Measurements from ENCODE around the gene TFDP1. TPM values are rescaled to one million over a fixed set of nuclear protein-coding genes. Genes with fewer than 3 reads are reported as not detected.

Gene TFDP1
- total RNA-seq, 1 experiment from 2014 or later: 107 TPM

DNA sequence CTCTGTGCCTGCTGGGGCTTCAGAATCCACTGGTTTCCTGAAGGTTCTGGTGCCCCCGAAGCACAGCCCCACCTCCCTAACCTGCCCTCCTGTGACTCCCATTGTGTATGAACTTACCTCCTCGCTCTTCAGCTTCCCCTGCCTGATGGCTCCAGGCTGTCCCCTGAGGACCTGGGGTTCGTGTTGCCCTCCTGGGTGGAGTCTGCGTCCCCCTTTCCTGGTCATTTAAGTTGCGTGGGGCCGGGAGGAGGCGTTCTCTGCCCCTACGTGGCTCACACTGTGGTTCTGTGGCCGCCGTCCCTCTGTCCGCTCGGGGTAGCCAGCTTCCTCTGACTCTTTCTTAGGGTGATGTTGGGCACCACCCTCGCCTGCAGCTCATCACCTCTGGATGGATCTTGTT is 13.9 kb downstream of the TFDP1 start:
- no peak overlapping the region for H2AFZ ChIP-seq
- H3K9me3 ChIP-seq (ENCODE audit: insufficient read depth, low read depth): no peaks in the 10 kb centered on the region
- no peaks in the 10 kb centered on the region for H3K9me2 ChIP-seq (ENCODE audit: insufficient read depth)
- peaks cover 84% of the 10 kb centered on the region for H4K20me1 ChIP-seq (ENCODE audit: insufficient read depth)
- BruUV-seq (replicated peaks): no TSS peak
- CTCF ChIA-PET: no interaction called here
- no peak overlapping the region for H3K27ac ChIP-seq
- H3K4me2 ChIP-seq: no peak overlapping the region
- TF ChIP-seq EZH2 (IDR thresholded peaks at IDR 0.05; ENCODE audit: low read depth): no peak
- TF ChIP-seq, protein P1, sequence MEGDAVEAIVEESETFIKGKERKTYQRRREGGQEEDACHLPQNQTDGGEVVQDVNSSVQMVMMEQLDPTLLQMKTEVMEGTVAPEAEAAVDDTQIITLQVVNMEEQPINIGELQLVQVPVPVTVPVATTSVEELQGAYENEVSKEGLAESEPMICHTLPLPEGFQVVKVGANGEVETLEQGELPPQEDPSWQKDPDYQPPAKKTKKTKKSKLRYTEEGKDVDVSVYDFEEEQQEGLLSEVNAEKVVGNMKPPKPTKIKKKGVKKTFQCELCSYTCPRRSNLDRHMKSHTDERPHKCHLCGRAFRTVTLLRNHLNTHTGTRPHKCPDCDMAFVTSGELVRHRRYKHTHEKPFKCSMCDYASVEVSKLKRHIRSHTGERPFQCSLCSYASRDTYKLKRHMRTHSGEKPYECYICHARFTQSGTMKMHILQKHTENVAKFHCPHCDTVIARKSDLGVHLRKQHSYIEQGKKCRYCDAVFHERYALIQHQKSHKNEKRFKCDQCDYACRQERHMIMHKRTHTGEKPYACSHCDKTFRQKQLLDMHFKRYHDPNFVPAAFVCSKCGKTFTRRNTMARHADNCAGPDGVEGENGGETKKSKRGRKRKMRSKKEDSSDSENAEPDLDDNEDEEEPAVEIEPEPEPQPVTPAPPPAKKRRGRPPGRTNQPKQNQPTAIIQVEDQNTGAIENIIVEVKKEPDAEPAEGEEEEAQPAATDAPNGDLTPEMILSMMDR (conservative IDR thresholded peaks at IDR 0.05): no peak
- POLR2A ChIA-PET (ENCODE audit: unreplicated experiment): no interaction called here
- no peak for DNase-seq
- H3K27me3 ChIP-seq (ENCODE audit: insufficient read depth, low read depth): no peaks in the 10 kb centered on the region
- intact Hi-C loops (cut with micrococcal nuclease; ENCODE audit: unreplicated experiment): no loop called here
- H3K4me3 ChIP-seq: no peak overlapping the region
- no peaks in the 10 kb centered on the region; the same call in 1 of the 2 replicates for H3F3A ChIP-seq (ENCODE audit: insufficient read depth, low read depth)
- no peaks in the 10 kb centered on the region for H3K4me1 ChIP-seq (replicated peaks; ENCODE audit: insufficient read depth)
- peaks cover 100% of the 10 kb centered on the region for H3K79me2 ChIP-seq (ENCODE audit: low read depth)
- H3K36me3 ChIP-seq (ENCODE audit: low read depth): peaks cover 21% of the 10 kb centered on the region; the same call in 1 of the 2 replicates

DNA sequence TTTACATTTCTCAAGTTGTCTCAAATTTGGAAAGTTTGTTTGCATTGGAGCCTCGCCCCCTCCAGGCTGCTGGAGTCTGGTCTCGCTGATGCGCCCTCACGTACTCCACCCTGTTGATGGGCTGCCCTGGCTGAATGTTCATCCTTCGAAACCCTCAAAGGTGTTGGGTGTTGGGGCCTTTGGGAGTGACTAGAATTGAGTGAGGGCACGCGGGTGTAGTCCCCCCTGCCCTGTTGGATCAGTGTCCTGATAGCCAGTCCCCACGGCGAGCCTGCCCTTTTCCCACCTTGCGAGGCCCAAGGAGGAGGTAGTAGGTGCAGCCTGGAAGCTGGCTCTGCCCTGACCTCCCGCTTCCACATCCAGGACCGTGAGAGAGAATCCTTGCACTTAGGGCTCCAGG is 14.8 kb downstream of the TFDP1 start:
- Histone ChIP-seq H3F3A (ENCODE audit: insufficient read depth, low read depth) (no peaks in the 10 kb centered on the region; the same call in 1 of the 2 replicates), H2AFZ (no peak overlapping the region), H3K4me3 (no peak overlapping the region), H3K27me3 (ENCODE audit: insufficient read depth, low read depth) (no peaks in the 10 kb centered on the region), H3K9me2 (ENCODE audit: insufficient read depth) (no peaks in the 10 kb centered on the region), H3K9me3 (ENCODE audit: insufficient read depth, low read depth) (no peaks in the 10 kb centered on the region), H3K36me3 (ENCODE audit: low read depth) (peaks cover 21% of the 10 kb centered on the region; the same call in 1 of the 2 replicates), H3K4me1 (replicated peaks; ENCODE audit: insufficient read depth) (no peaks in the 10 kb centered on the region), H4K20me1 (ENCODE audit: insufficient read depth) (peaks cover 93% of the 10 kb centered on the region), H3K4me2 (no peak overlapping the region), H3K27ac (no peak overlapping the region), H3K79me2 (ENCODE audit: low read depth) (peaks cover 100% of the 10 kb centered on the region)
- POLR2A ChIA-PET (ENCODE audit: unreplicated experiment): no interaction called here
- no peak for TF ChIP-seq EZH2 (IDR thresholded peaks at IDR 0.05; ENCODE audit: low read depth)
- TF ChIP-seq, protein P1 (conservative IDR thresholded peaks at IDR 0.05): no peak
- DNase-seq: no peak
- BruUV-seq (replicated peaks): no TSS peak
- CTCF ChIA-PET: no interaction called here
- intact Hi-C loops (cut with micrococcal nuclease; ENCODE audit: unreplicated experiment): no loop called here

DNA sequence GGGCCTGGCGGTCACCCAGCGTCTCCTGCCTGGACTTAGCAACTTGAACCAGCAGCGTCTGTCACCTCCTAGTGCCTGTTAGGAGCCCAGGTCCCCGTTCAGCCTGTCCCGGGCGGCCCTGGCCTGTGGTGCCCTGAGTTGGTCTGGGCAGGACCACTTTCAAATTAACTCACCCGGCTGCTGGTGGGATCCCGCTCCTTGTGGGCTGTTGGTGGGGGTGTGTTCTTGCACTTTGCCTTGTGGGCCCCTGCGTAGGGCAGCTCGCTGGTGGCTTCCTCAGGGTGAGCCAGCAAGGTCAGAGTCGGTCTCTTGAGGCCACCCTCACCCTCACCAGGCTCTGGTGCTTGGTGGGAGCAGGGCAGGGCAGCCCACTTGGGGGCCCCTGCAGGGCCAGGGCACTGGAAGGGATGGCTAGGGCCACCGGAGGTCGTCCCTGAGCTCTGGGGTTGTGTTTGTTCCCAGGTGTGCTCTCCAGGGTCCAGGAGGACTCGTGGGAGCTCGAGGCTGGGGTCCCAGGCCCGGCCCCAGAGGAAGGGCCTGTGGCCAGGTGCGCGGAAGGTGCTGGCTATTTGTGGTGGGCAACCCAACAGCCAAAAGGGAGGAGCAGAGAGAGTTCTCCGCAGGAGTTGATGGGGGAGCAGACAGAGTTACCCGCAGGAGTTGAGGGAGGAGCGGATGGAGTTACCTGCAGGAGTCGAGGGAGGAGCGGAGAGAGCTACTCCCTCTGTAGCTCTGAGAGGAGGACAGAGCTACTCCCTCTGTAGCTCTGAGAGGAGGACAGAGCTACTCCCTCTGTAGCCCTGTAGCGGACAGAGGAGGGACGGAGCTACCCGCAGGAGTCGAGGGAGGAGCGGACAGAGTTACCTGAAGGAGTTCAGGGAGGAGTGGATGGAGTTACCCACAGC is 16.9 kb downstream of the TFDP1 start:
- H3K79me2 ChIP-seq (ENCODE audit: low read depth): peaks cover 97% of the 10 kb centered on the region
- no peaks in the 10 kb centered on the region for H3K27me3 ChIP-seq (ENCODE audit: insufficient read depth, low read depth)
- peaks cover 86% of the 10 kb centered on the region for H4K20me1 ChIP-seq (ENCODE audit: insufficient read depth)
- ChIA-PET CTCF (no interaction called here), POLR2A (ENCODE audit: unreplicated experiment) (no interaction called here)
- no peak overlapping the region for H3K4me2 ChIP-seq
- no peak for DNase-seq
- TF ChIP-seq, protein P1 (conservative IDR thresholded peaks at IDR 0.05): no peak
- no peak for TF ChIP-seq EZH2 (IDR thresholded peaks at IDR 0.05; ENCODE audit: low read depth)
- H3K4me3 ChIP-seq: no peak overlapping the region
- no peaks in the 10 kb centered on the region for H3K9me2 ChIP-seq (ENCODE audit: insufficient read depth)
- no peak overlapping the region for H3K27ac ChIP-seq
- no peaks in the 10 kb centered on the region; the same call in 1 of the 2 replicates for H3F3A ChIP-seq (ENCODE audit: insufficient read depth, low read depth)
- H3K4me1 ChIP-seq (replicated peaks; ENCODE audit: insufficient read depth): no peaks in the 10 kb centered on the region
- H2AFZ ChIP-seq: no peak overlapping the region
- 0 out of 2 replicates have a peak, but pooled peaks cover 12% of the 10 kb centered on the region for H3K36me3 ChIP-seq (ENCODE audit: low read depth)
- no peaks in the 10 kb centered on the region for H3K9me3 ChIP-seq (ENCODE audit: insufficient read depth, low read depth)
- intact Hi-C loops (cut with micrococcal nuclease; ENCODE audit: unreplicated experiment): no loop called here
- no TSS peak for BruUV-seq (replicated peaks)
